Fibroblast of lung (primary cell): Measurements from ENCODE around the gene CHCHD5. TPM values are rescaled to one million over a fixed set of nuclear protein-coding genes. Genes with fewer than 3 reads are reported as not detected.

Experiments used
- DNase-seq, 2 donors: peaks; one replicate each; pipeline versions ENCODE4 v3.0.0 to v3.0.0-alpha.2; 2010; ENCODE audit warnings: low read depth in 2 of 2
- H2AFZ ChIP-seq: 2 replicates; pipeline ENCODE4 v1.5.1; 2012; ENCODE audit warnings: low read length, control low read depth, inconsistent platforms
- H3K27ac ChIP-seq: 2 replicates; pipeline ENCODE4 v1.5.1; 2011; ENCODE audit warnings: low read length, control low read depth; ENCODE audit not compliant: insufficient read depth
- H3K27me3 ChIP-seq: 2 replicates; pipeline ENCODE4 v1.5.1; 2011; ENCODE audit warnings: mild to moderate bottlenecking, low read length; ENCODE audit not compliant: control insufficient read depth, insufficient read depth
- H3K36me3 ChIP-seq: 2 replicates; pipeline ENCODE4 v1.5.1; 2011; ENCODE audit warnings: low read length; ENCODE audit not compliant: control insufficient read depth, insufficient read depth
- H3K4me1 ChIP-seq: 2 replicates; pipeline ENCODE4 v1.5.1; 2011; ENCODE audit warnings: low read length; ENCODE audit not compliant: control insufficient read depth, insufficient read depth; ENCODE audit errors: extremely low read depth
- H3K4me2 ChIP-seq: 2 replicates; pipeline ENCODE4 v1.5.1; 2011; ENCODE audit warnings: low read length, control low read depth; ENCODE audit not compliant: insufficient read depth; ENCODE audit errors: extremely low read depth
- H3K4me3 ChIP-seq, 4 experiments: fragments of 200-600 bp in 1 of 4; sonication (generic) in 1 of 4; replicated peaks in 1 of 4; 2 replicates each; pipeline ENCODE4 v1.5.1; 2011 to 2016; ENCODE audit warnings: low read length in 4 of 4, low read depth in 3 of 4, mild to moderate bottlenecking in 3 of 4, control low read depth in 2 of 4, inconsistent platforms in 1 of 4, mixed read lengths in 1 of 4; ENCODE audit not compliant: insufficient read depth in 1 of 4; ENCODE audit errors: control extremely low read depth in 1 of 4
- H3K79me2 ChIP-seq: 2 replicates; pipeline ENCODE4 v1.5.1; 2012; ENCODE audit warnings: mild to moderate bottlenecking, low read length, inconsistent platforms; ENCODE audit not compliant: control insufficient read depth, insufficient read depth
- H3K9ac ChIP-seq: 2 replicates; pipeline ENCODE4 v1.5.1; 2011; ENCODE audit warnings: mild to moderate bottlenecking, low read length, control low read depth; ENCODE audit not compliant: insufficient read depth
- H3K9me3 ChIP-seq: 2 replicates; pipeline ENCODE4 v1.5.1; 2012; ENCODE audit warnings: low read depth, low read length; ENCODE audit not compliant: control insufficient read depth, insufficient read depth
- H4K20me1 ChIP-seq: 2 replicates; pipeline ENCODE4 v1.5.1; 2011; ENCODE audit warnings: low read length; ENCODE audit not compliant: control insufficient read depth, insufficient read depth; ENCODE audit errors: extremely low read depth
- CTCF ChIP-seq, 2 donors: IDR thresholded peaks in 1 of 2; conservative IDR thresholded peaks in 1 of 2; 1 replicate in 1 of 2; 2 replicates in 1 of 2; pipeline ENCODE4 v1.5.1; 2011 to 2012; ENCODE audit warnings: low read length in 2 of 2, control low read depth in 1 of 2, inconsistent platforms in 1 of 2, low read depth in 1 of 2, mild to moderate bottlenecking in 1 of 2
- EZH2 ChIP-seq: IDR thresholded peaks from 2 replicates; pipeline ENCODE4 v1.5.1; 2012; ENCODE audit warnings: low read length, control low read depth, mild to moderate bottlenecking; ENCODE audit errors: missing control alignments
- polyA plus RNA-seq, 2 donors: library from polyadenylated mRNA; depleted of rRNA in 1 of 2; stranded (reverse) in 1 of 2; unstranded in 1 of 2; fragments of >200 nt; gene quantifications; 2 replicates each; pipeline ENCODE4 v1.2.1, GENCODE V29; 2011 to 2012; ENCODE audit warnings: missing spikeins in 1 of 2
- total RNA-seq: library from RNA; depleted of rRNA; stranded (reverse); fragments of >200 nt; gene quantifications from 2 replicates; pipeline ENCODE4 v1.2.1, GENCODE V29; 2014

Gene CHCHD5
- total and polyA plus RNA-seq, 2 donors (not counting 1 experiment from before 2014, with no cell fraction given), result 10.5 to 17.0 TPM

- H3K27me3 ChIP-seq, result no peaks in the 10 kb centered on the region
- TF ChIP-seq CTCF (conservative IDR thresholded peaks at IDR 0.05 in 1 of 2, IDR thresholded peaks at IDR 0.05 in 1 of 2; ENCODE audit: low read depth in 1 of 2, low read length in 2 of 2) (no peak), EZH2 (no peak)
- H3K9me3 ChIP-seq, result no peaks in the 10 kb centered on the region
- H3K4me1 ChIP-seq, result peaks cover 39% of the 10 kb centered on the region
- H2AFZ ChIP-seq, result no peak overlapping the region
- no peak overlapping the region for H3K4me2 ChIP-seq
- H3K27ac ChIP-seq, result no peak overlapping the region
- H3K9ac ChIP-seq, result no peak overlapping the region
- no peak overlapping the region for H3K4me3 ChIP-seq
- no peaks in the 10 kb centered on the region for H4K20me1 ChIP-seq
- H3K79me2 ChIP-seq, result no peaks in the 10 kb centered on the region
- no peak for DNase-seq
- no peaks in the 10 kb centered on the region for H3K36me3 ChIP-seq
Measured at GRCh38 chr2:112629823-112630222, 45.4 kb downstream of the CHCHD5 start.

- H3K9me3 ChIP-seq, result no peaks in the 10 kb centered on the region
- peaks cover 39% of the 10 kb centered on the region for H3K4me1 ChIP-seq
- DNase-seq, result no peak
- no peak overlapping the region for H3K9ac ChIP-seq
- TF ChIP-seq EZH2, result no peak
- TF ChIP-seq CTCF (conservative IDR thresholded peaks at IDR 0.05 in 1 of 2, IDR thresholded peaks at IDR 0.05 in 1 of 2; ENCODE audit: low read depth in 1 of 2, low read length in 2 of 2), result no peak
- H3K27me3 ChIP-seq, result no peaks in the 10 kb centered on the region
- H2AFZ ChIP-seq, result no peak overlapping the region
- H3K36me3 ChIP-seq, result no peaks in the 10 kb centered on the region
- H3K4me2 ChIP-seq, result no peak overlapping the region
- no peak overlapping the region for H3K4me3 ChIP-seq
- no peaks in the 10 kb centered on the region for H4K20me1 ChIP-seq
- H3K27ac ChIP-seq, result no peak overlapping the region
- no peaks in the 10 kb centered on the region for H3K79me2 ChIP-seq
Measured at GRCh38 chr2:112630268-112630667, 45.9 kb downstream of the CHCHD5 start.

GRCh38 chr2:112633708-112634107, 49.3 kb downstream of the CHCHD5 start:
- no peak for TF ChIP-seq CTCF (conservative IDR thresholded peaks at IDR 0.05 in 1 of 2, IDR thresholded peaks at IDR 0.05 in 1 of 2; ENCODE audit: low read depth in 1 of 2, low read length in 2 of 2)
- no peak for TF ChIP-seq EZH2
- H3K4me2 ChIP-seq, result no peak overlapping the region
- H3K36me3 ChIP-seq, result no peaks in the 10 kb centered on the region
- H3K27me3 ChIP-seq, result no peaks in the 10 kb centered on the region
- DNase-seq, result no peak
- H3K79me2 ChIP-seq, result no peaks in the 10 kb centered on the region
- H3K27ac ChIP-seq, result no peak overlapping the region
- peaks cover 16% of the 10 kb centered on the region for H3K4me1 ChIP-seq
- H3K4me3 ChIP-seq, result no peak overlapping the region
- H3K9ac ChIP-seq, result no peak overlapping the region
- no peaks in the 10 kb centered on the region for H4K20me1 ChIP-seq
- H2AFZ ChIP-seq, result no peak overlapping the region
- no peaks in the 10 kb centered on the region for H3K9me3 ChIP-seq
